Fibroblast of lung (primary cell): ENCODE data around the gene CHTOP. TPM values are rescaled to one million over a fixed set of nuclear protein-coding genes. Genes with fewer than 3 reads are reported as not detected.
A peak's percentile ranks its signal among the peaks of the same experiment; 100 is the strongest.

Experiments
- DNase-seq, 2 donors: peaks; one replicate each; pipeline versions ENCODE4 v3.0.0 to v3.0.0-alpha.2; 2010; ENCODE audit warnings: low read depth in 2 of 2
- H2AFZ ChIP-seq: 2 replicates; pipeline ENCODE4 v1.5.1; 2012; ENCODE audit warnings: low read length, control low read depth, inconsistent platforms
- H3K27ac ChIP-seq: 2 replicates; pipeline ENCODE4 v1.5.1; 2011; ENCODE audit warnings: low read length, control low read depth; ENCODE audit not compliant: insufficient read depth
- H3K27me3 ChIP-seq: 2 replicates; pipeline ENCODE4 v1.5.1; 2011; ENCODE audit warnings: mild to moderate bottlenecking, low read length; ENCODE audit not compliant: control insufficient read depth, insufficient read depth
- H3K36me3 ChIP-seq: 2 replicates; pipeline ENCODE4 v1.5.1; 2011; ENCODE audit warnings: low read length; ENCODE audit not compliant: control insufficient read depth, insufficient read depth
- H3K4me1 ChIP-seq: 2 replicates; pipeline ENCODE4 v1.5.1; 2011; ENCODE audit warnings: low read length; ENCODE audit not compliant: control insufficient read depth, insufficient read depth; ENCODE audit errors: extremely low read depth
- H3K4me2 ChIP-seq: 2 replicates; pipeline ENCODE4 v1.5.1; 2011; ENCODE audit warnings: low read length, control low read depth; ENCODE audit not compliant: insufficient read depth; ENCODE audit errors: extremely low read depth
- H3K4me3 ChIP-seq, 4 experiments: fragments of 200-600 bp in 1 of 4; sonication (generic) in 1 of 4; replicated peaks in 1 of 4; 2 replicates each; pipeline ENCODE4 v1.5.1; 2011 to 2016; ENCODE audit warnings: low read length in 4 of 4, low read depth in 3 of 4, mild to moderate bottlenecking in 3 of 4, control low read depth in 2 of 4, inconsistent platforms in 1 of 4, mixed read lengths in 1 of 4; ENCODE audit not compliant: insufficient read depth in 1 of 4; ENCODE audit errors: control extremely low read depth in 1 of 4
- H3K79me2 ChIP-seq: 2 replicates; pipeline ENCODE4 v1.5.1; 2012; ENCODE audit warnings: mild to moderate bottlenecking, low read length, inconsistent platforms; ENCODE audit not compliant: control insufficient read depth, insufficient read depth
- H3K9ac ChIP-seq: 2 replicates; pipeline ENCODE4 v1.5.1; 2011; ENCODE audit warnings: mild to moderate bottlenecking, low read length, control low read depth; ENCODE audit not compliant: insufficient read depth
- H3K9me3 ChIP-seq: 2 replicates; pipeline ENCODE4 v1.5.1; 2012; ENCODE audit warnings: low read depth, low read length; ENCODE audit not compliant: control insufficient read depth, insufficient read depth
- H4K20me1 ChIP-seq: 2 replicates; pipeline ENCODE4 v1.5.1; 2011; ENCODE audit warnings: low read length; ENCODE audit not compliant: control insufficient read depth, insufficient read depth; ENCODE audit errors: extremely low read depth
- EZH2 ChIP-seq: IDR thresholded peaks from 2 replicates; pipeline ENCODE4 v1.5.1; 2012; ENCODE audit warnings: low read length, control low read depth, mild to moderate bottlenecking; ENCODE audit errors: missing control alignments
- polyA plus RNA-seq, 2 donors: library from polyadenylated mRNA; depleted of rRNA in 1 of 2; stranded (reverse) in 1 of 2; unstranded in 1 of 2; fragments of >200 nt; gene quantifications; 2 replicates each; pipeline ENCODE4 v1.2.1, GENCODE V29; 2011 to 2012; ENCODE audit warnings: missing spikeins in 1 of 2
- total RNA-seq: library from RNA; depleted of rRNA; stranded (reverse); fragments of >200 nt; gene quantifications from 2 replicates; pipeline ENCODE4 v1.2.1, GENCODE V29; 2014
- TF ChIP-seq, protein P1 (sequence below), 2 donors: IDR thresholded peaks in 1 of 2; conservative IDR thresholded peaks in 1 of 2; 1 replicate in 1 of 2; 2 replicates in 1 of 2; pipeline ENCODE4 v1.5.1; 2011 to 2012; ENCODE audit warnings: low read length in 2 of 2, control low read depth in 1 of 2, inconsistent platforms in 1 of 2, low read depth in 1 of 2, mild to moderate bottlenecking in 1 of 2

Gene CHTOP
- total and polyA plus RNA-seq, 2 donors (not counting 1 experiment from before 2014, with no cell fraction given): 34.0 to 47.6 TPM

DNA sequence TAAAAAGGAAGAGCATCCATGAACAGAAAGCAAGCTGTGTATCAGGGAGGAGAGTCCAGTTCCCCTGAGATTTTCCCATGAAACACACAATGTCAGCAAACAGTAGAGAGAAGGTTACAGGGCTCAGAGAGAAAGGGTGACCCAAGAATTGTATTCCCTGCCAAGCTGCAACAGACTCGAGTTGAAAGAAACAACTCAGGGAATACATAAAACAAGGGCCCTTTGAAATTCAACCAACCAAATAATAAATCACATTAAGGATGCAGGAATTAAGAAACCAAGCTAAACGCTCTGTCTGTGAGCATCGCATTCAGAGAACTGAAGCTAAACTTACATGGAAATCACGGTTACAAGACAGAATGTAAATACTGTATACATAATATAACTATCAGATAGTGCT is 41.1 kb upstream of the CHTOP start:
- Histone ChIP-seq H3K36me3 (no peaks in the 10 kb centered on the region), H3K79me2 (no peaks in the 10 kb centered on the region), H3K9me3 (no peaks in the 10 kb centered on the region), H4K20me1 (no peaks in the 10 kb centered on the region), H3K4me2 (no peak overlapping the region), H3K4me1 (peaks cover 1% of the 10 kb centered on the region), H3K27me3 (no peaks in the 10 kb centered on the region), H3K4me3 (no peak overlapping the region), H2AFZ (no peak overlapping the region), H3K9ac (no peak overlapping the region), H3K27ac (no peak overlapping the region)
- no peak for TF ChIP-seq EZH2
- TF ChIP-seq, protein P1, sequence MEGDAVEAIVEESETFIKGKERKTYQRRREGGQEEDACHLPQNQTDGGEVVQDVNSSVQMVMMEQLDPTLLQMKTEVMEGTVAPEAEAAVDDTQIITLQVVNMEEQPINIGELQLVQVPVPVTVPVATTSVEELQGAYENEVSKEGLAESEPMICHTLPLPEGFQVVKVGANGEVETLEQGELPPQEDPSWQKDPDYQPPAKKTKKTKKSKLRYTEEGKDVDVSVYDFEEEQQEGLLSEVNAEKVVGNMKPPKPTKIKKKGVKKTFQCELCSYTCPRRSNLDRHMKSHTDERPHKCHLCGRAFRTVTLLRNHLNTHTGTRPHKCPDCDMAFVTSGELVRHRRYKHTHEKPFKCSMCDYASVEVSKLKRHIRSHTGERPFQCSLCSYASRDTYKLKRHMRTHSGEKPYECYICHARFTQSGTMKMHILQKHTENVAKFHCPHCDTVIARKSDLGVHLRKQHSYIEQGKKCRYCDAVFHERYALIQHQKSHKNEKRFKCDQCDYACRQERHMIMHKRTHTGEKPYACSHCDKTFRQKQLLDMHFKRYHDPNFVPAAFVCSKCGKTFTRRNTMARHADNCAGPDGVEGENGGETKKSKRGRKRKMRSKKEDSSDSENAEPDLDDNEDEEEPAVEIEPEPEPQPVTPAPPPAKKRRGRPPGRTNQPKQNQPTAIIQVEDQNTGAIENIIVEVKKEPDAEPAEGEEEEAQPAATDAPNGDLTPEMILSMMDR (conservative IDR thresholded peaks at IDR 0.05 in 1 of 2, IDR thresholded peaks at IDR 0.05 in 1 of 2; ENCODE audit: low read depth in 1 of 2, low read length in 2 of 2): no peak
- DNase-seq: no peak

DNA sequence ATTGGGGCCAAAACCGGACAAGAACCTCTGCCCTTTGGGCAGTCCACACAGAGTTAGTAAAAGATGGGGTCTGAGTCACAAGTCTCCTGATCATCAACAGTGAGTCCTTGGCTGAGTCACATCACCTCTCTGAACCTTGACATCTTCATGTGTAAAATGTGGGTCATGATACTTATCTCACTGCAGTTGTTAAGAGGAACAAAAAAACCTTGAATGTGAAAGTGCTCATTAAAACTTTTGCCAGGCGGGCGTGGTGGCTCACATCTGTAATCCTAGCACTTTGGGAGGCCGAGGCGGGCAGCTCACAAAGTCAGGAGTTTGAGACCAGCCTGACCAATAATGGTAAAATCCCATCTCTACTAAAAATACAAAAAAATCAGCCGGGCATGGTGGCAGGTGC is 36.7 kb upstream of the CHTOP start:
- peak; percentile 50 to 60 for DNase-seq
- no peaks in the 10 kb centered on the region for H3K9me3 ChIP-seq
- no peak overlapping the region for H3K4me2 ChIP-seq
- no peaks in the 10 kb centered on the region for H4K20me1 ChIP-seq
- no peaks in the 10 kb centered on the region for H3K36me3 ChIP-seq
- H2AFZ ChIP-seq: no peak overlapping the region
- TF ChIP-seq EZH2: no peak
- TF ChIP-seq, protein P1 (conservative IDR thresholded peaks at IDR 0.05 in 1 of 2, IDR thresholded peaks at IDR 0.05 in 1 of 2; ENCODE audit: low read depth in 1 of 2, low read length in 2 of 2): no peak
- no peaks in the 10 kb centered on the region for H3K79me2 ChIP-seq
- peaks cover 17% of the 10 kb centered on the region for H3K4me1 ChIP-seq
- peak overlapping the region; percentile 41 for H3K27ac ChIP-seq
- H3K27me3 ChIP-seq: no peaks in the 10 kb centered on the region
- H3K4me3 ChIP-seq: no peak overlapping the region
- H3K9ac ChIP-seq: no peak overlapping the region

DNA sequence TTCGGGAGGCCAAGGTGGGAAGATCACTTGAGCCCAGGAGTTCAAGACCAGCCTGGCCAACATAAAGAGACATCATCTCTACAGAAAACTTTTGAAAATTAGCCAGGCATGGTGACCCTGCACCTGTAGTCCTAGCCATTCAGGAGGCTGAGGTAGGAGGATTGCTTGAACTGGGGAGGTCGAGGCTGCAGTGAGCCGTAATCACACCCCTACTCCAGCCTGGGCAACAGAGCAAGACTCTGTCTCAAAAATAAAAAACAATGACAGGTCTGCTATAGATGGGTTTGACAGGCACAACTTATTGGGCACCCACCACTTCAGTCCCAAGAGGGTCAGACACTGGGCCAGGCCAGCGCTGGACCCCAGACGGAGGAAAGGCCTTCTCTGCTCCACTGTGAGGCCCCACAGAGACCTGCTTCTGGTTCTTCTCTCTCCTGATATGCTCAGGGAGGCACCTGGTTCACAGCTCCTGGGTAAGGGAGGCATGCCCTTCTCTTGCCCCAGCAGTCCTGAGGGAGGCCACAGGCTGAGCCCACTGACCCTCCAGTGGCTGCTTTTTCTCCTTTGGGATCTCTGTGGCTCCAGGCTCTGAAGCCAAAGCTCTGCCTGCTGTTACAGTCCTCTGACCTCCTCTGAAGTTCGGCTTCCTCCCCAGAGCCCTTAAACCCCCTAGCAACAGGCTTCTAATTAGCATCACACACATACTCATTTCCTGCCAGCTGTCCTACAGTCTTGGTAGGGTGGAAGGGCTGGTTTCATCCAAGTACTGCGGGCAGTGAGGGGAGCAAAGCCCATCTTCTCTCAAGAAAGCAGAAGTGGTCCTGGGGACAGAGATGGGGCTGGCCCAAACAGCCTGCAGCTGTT is 35.3 kb upstream of the CHTOP start:
- peak; percentile 58 to 69 for DNase-seq
- H3K4me1 ChIP-seq: peaks cover 17% of the 10 kb centered on the region
- no peaks in the 10 kb centered on the region for H3K36me3 ChIP-seq
- peak overlapping the region; percentile 77 for H3K27ac ChIP-seq
- H3K27me3 ChIP-seq: no peaks in the 10 kb centered on the region
- no peaks in the 10 kb centered on the region for H3K79me2 ChIP-seq
- no peak overlapping the region for H2AFZ ChIP-seq
- no peak overlapping the region for H3K4me2 ChIP-seq
- TF ChIP-seq EZH2: no peak
- TF ChIP-seq, protein P1 (conservative IDR thresholded peaks at IDR 0.05 in 1 of 2, IDR thresholded peaks at IDR 0.05 in 1 of 2; ENCODE audit: low read depth in 1 of 2, low read length in 2 of 2): no peak
- H3K9ac ChIP-seq: no peak overlapping the region
- H3K9me3 ChIP-seq: no peaks in the 10 kb centered on the region
- H3K4me3 ChIP-seq: no peak overlapping the region
- H4K20me1 ChIP-seq: no peaks in the 10 kb centered on the region
